PFSK-1 (cell line): Measurements from ENCODE around the gene PRKAR1A.

Experiments
- FOXP2 ChIP-seq: optimal IDR thresholded peaks from 2 replicates; pipeline ENCODE3; 2011; ENCODE audit warnings: borderline replicate concordance, control low read depth, inconsistent platforms; ENCODE audit not compliant: insufficient read depth; ENCODE audit errors: extremely low read length, extremely low read depth
- POLR2AphosphoS5 ChIP-seq: IDR thresholded peaks from 2 replicates; pipeline ENCODE4 v1.6.1; 2012; ENCODE audit warnings: low read depth, mild to moderate bottlenecking, control low read depth, low read length, moderate library complexity
- REST ChIP-seq, 2 experiments: IDR thresholded peaks; 2 replicates each; pipeline versions ENCODE4 v1.6.1 to v1.8.0; 2011 to 2012; ENCODE audit warnings: low read depth in 2 of 2, low read length in 2 of 2, control low read depth in 1 of 2, inconsistent platforms in 1 of 2, mild to moderate bottlenecking in 1 of 2, moderate library complexity in 1 of 2; ENCODE audit not compliant: insufficient read depth in 1 of 2
- SIN3A ChIP-seq: IDR thresholded peaks from 2 replicates; pipeline ENCODE4 v1.6.1; 2012; ENCODE audit warnings: mild to moderate bottlenecking, low read length, moderate library complexity, borderline replicate concordance; ENCODE audit not compliant: insufficient read depth
- TAF1 ChIP-seq: IDR thresholded peaks from 2 replicates; pipeline ENCODE4 v1.6.1; 2012; ENCODE audit warnings: low read length, control low read depth, borderline replicate concordance; ENCODE audit not compliant: insufficient read depth

PRKAR1A gene

GRCh38 chr17:68482576-68483041 is 29.6 kb upstream of the PRKAR1A start:
- TF ChIP-seq TAF1, result no peak
- TF ChIP-seq REST (IDR thresholded peaks at IDR 0.05; ENCODE audit: insufficient read depth in 1 of 2, low read depth in 2 of 2, low read length in 2 of 2), result no peak
- no peak for TF ChIP-seq POLR2AphosphoS5
- no peak for TF ChIP-seq FOXP2
- no peak for TF ChIP-seq SIN3A

GRCh38 chr17:68484458-68484857 is 27.8 kb upstream of the PRKAR1A start:
- TF ChIP-seq SIN3A (no peak), TAF1 (no peak), REST (IDR thresholded peaks at IDR 0.05; ENCODE audit: insufficient read depth in 1 of 2, low read depth in 2 of 2, low read length in 2 of 2) (no peak), FOXP2 (no peak)

- TF ChIP-seq FOXP2, result no peak
- no peak for TF ChIP-seq TAF1
- TF ChIP-seq REST (IDR thresholded peaks at IDR 0.05; ENCODE audit: insufficient read depth in 1 of 2, low read depth in 2 of 2, low read length in 2 of 2), result no peak
- no peak for TF ChIP-seq POLR2AphosphoS5
These were observed 22.3 kb upstream of the PRKAR1A start for GRCh38 chr17:68489919-68490318.

- TF ChIP-seq SIN3A (0 out of 2 replicates have a peak, but pooled peaks have one; percentile 27), TAF1 (no peak), REST (IDR thresholded peaks at IDR 0.05; ENCODE audit: insufficient read depth in 1 of 2, low read depth in 2 of 2, low read length in 2 of 2) (no peak; a peak in 1 of 4 replicates), FOXP2 (no peak)
These were observed 20.6 kb upstream of the PRKAR1A start for GRCh38 chr17:68491381-68492231.

GRCh38 chr17:68495081-68495480 is 17.1 kb upstream of the PRKAR1A start:
- no peak for TF ChIP-seq POLR2AphosphoS5
- TF ChIP-seq SIN3A, result no peak
- no peak for TF ChIP-seq TAF1
- no peak for TF ChIP-seq FOXP2
- TF ChIP-seq REST (IDR thresholded peaks at IDR 0.05; ENCODE audit: insufficient read depth in 1 of 2, low read depth in 2 of 2, low read length in 2 of 2), result no peak
